Fibroblast of pulmonary artery (primary cell): Measurements from ENCODE around the gene DUSP22.

Source experiments
- DNase-seq: peaks from one replicate; pipeline ENCODE4 v3.0.0-alpha.2; 2010; ENCODE audit warnings: low read depth
- H3K4me3 ChIP-seq: replicated peaks from 2 replicates; pipeline ENCODE4 v1.5.1; 2011; ENCODE audit warnings: low read depth, mild to moderate bottlenecking, control low read depth, low read length, moderate library complexity
- TF ChIP-seq, protein P1 (sequence below): IDR thresholded peaks from 2 replicates; pipeline ENCODE4 v1.5.1; 2011; ENCODE audit warnings: mild to moderate bottlenecking, control low read depth, low read length, inconsistent platforms; ENCODE audit errors: missing control alignments

Gene DUSP22

DNA sequence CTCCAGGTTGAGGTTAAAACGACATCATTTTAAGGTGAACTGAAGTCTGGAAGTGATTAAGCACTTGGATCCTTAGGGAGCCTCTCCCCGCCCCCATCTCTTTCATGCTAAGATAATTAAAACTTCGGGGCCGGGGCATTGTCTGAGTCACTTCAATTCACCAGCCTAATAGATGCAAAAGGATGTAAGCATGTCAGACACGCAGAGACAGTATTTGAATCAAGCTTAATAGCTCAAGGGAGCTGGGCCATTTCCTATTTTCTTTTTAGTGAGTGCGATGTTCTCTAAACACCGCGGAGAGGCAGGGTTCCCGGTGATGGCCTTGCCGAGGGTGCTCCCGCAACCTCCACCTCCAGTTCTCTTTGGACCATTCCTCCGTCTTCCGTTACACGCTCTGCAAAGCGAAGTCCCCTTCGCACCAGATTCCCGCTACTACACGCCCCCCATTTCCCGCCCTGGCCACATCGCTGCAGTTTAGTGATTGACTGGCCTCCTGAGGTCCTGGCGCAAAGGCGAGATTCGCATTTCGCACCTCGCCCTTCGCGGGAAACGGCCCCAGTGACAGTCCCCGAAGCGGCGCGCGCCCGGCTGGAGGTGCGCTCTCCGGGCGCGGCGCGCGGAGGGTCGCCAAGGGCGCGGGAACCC lies 98.7 kb downstream of the DUSP22 start:
- TF ChIP-seq, protein P1, sequence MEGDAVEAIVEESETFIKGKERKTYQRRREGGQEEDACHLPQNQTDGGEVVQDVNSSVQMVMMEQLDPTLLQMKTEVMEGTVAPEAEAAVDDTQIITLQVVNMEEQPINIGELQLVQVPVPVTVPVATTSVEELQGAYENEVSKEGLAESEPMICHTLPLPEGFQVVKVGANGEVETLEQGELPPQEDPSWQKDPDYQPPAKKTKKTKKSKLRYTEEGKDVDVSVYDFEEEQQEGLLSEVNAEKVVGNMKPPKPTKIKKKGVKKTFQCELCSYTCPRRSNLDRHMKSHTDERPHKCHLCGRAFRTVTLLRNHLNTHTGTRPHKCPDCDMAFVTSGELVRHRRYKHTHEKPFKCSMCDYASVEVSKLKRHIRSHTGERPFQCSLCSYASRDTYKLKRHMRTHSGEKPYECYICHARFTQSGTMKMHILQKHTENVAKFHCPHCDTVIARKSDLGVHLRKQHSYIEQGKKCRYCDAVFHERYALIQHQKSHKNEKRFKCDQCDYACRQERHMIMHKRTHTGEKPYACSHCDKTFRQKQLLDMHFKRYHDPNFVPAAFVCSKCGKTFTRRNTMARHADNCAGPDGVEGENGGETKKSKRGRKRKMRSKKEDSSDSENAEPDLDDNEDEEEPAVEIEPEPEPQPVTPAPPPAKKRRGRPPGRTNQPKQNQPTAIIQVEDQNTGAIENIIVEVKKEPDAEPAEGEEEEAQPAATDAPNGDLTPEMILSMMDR = no peak
- no peak overlapping the region for H3K4me3 ChIP-seq
- no peak for DNase-seq

DNA sequence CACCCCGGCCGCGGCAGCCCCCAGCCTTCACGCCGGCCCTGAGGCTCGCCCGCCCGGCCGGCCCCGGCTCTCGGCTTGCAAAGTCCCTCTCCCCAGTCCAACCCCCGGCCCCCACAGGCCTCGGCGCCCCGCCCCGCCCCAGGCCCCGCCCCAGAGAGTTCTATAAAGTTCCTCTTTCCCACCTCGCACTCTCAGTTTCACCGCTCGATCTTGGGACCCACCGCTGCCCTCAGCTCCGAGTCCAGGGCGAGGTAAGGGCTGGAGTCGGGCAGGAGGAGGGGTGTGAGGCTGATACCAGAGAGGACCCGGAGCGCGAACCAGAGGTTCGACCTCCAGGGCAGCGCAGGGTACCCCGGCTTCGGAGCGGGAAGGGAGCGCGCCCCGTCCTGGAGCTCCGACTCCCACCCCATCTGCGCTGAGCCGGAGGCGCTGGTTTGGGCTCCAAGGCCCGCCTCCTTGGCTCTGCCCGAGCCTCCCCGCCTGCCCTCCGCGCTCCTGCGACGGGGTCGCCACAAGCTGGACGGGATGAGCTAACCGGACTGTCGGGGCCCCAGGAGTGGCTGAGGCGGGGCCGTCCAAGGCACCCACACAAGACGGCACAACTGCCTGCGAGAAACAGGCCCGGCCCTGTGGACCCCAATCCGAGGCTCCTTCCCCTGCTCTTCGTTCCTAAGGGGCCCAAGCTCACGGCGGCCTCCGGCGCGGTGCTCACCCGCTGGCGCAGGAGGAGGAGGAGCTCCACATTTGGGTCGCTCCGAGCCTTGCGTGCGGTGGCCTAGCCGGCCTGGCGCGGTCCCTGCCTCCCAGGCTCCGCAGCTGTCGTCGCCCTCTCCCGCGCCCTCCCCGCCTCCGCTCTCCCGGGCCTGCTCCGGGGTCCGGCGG lies 99.5 kb downstream of the DUSP22 start, which contains the start of gene IRF4:
IRF4 (plus strand) TSS at position 194 of the 882 bp plus-strand sequence. CDS start 1,401 bp downstream, outside the sequence.
- no peak for DNase-seq
- H3K4me3 ChIP-seq = no peak within 1 kb of the TSS
- TF ChIP-seq, protein P1 = no peak

DNA sequence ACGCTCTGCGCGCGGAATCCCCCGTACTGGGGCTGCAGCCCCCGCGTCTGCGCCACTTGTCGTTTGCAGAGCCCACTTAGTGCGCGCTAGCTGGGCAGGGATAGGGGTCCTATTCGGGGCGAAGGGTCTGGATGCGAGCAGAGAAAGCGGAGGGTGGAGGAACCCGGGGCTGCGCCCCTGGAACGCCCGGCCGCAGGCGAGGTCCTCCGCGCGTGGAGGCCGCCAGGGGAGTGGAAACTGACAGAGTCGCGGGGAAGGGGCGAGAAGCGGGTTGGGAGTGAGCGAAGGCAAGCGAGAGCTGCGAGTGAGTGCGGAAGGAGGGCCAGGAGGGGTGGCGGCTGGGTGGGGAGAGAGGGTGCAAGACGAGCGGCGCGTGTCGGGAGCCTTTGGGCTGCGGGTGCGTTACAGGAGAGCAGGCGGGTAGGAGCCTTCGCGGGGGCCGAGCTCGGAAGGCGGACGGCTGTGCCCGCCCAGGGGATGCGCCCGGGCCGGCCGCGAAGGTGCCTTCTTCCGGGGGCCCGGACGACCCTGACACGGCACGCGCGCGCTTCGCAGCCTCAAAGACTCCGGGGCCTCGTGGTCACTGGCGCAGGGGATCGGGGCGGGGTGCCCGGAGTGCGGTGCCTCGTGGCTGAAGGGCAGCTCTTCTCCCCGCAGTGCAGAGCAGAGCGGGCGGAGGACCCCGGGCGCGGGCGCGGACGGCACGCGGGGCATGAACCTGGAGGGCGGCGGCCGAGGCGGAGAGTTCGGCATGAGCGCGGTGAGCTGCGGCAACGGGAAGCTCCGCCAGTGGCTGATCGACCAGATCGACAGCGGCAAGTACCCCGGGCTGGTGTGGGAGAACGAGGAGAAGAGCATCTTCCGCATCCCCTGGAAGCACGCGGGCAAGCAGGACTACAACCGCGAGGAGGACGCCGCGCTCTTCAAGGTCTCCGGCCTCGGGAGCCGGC lies 100.4 kb downstream of the DUSP22 start:
- DNase-seq = no peak
- TF ChIP-seq, protein P1 = no peak
- H3K4me3 ChIP-seq = no peak overlapping the region

DNA sequence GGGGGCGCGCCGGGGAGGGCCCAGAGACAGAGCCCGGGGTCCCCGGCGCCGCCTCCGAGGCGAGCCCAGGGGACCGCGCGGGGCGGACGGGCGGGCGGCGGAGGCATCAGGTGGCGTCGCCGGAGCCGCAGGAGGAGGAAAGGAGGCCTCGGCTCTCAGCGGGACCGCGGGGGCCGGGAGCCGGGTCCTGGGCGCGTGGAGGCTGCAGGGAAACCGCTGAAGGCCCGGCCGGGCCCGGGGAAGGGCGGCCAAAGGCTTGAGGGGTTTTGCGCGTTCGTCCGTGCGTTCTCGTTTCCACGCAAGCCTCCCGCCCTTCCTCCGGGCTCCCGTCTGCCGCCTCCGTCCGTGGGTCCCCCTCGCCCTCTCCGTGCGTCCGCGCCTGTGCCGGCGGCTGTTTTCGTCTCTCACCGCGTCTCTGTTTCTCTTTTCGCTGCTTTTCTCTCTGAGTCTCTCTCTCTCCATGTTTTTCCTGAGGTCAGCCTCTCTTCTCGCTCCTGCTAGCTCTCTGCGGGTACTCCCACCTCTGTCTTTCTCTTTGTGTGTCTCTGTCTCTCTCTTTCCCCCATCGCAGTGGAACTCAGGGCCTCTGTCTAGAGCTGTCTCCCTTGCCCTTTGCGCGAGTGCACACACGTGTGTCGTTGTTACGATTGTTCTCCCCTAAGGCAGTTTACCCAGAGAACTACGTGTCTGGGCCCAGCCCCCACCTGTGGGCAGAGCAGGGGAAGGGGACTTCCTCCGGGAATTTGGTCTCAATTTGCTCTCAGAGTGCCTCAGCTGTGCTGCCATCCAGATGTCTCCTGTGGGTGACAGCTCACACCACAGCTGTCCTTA lies 101.3 kb downstream of the DUSP22 start:
- no peak overlapping the region for H3K4me3 ChIP-seq
- TF ChIP-seq, protein P1 = no peak
- DNase-seq = no peak

DNA sequence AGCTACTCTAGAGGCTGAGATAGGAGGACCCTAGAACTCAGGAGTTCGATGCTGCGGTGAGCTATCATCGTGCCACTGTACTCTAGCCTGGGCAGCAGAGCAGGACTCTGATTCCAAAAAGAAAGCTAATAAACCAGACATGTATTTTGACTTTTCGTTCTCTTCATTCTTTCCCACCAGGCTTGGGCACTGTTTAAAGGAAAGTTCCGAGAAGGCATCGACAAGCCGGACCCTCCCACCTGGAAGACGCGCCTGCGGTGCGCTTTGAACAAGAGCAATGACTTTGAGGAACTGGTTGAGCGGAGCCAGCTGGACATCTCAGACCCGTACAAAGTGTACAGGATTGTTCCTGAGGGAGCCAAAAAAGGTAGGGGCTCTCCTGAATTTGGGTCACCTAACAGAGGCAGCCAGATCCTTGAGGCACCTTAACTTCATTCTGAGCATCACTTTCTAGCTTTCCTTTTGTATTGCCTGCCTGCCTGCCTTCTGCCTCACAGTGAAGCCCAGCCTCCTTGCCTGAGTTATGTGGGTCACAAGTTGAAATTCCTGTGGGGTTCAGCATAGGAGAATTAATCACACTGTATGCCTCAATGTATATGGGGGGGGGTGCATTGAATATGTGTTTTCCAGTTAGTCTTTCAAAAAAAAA lies 102.5 kb downstream of the DUSP22 start:
- no peak overlapping the region for H3K4me3 ChIP-seq
- TF ChIP-seq, protein P1 = no peak
- no peak for DNase-seq
